SHP77 (cell line): ENCODE results near the gene TLE5.
"Not testable (repeated sequence)": the region's sequence is repeated elsewhere in the genome, so short reads cannot be mapped to it uniquely, and the experiment has no call there.

ENCODE experiments used
- DNase-seq, 2 experiments: peaks; one replicate each; lab custom pipeline; 2025; lab: John Stamatoyannopoulos, UW

TLE5 gene

DNA sequence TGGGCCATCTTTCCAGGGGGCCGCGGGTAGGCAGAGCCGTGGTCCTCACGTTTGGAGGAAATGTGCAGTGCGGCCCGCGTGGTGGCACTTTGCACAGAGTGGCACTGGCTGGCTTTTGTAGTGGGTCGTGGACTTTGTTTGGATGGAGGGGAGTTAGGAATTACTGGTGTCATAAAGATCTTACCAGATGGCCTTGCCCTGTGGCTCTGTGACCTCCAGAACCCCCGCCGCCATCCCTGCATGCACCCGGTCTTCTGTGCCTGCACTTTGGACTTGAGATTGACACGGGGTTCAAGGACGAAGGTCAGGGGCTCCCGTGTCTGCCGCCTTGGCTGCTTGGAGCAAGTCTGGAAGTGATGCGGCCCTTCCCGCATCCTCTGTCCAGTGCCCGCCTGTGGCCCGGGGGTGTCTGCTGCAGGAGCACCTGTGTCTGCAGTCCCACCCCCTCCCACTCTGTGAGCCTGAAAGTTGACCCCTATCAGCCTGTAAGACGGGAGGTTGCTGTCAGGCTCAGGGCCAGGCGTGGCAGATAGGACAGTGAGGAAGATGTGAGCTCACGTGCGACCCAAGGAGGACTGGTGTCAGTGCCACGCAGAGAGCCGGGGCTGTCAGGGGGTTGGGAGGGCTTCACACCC, 34.1 kb upstream of the TLE5 start:
- no peak for DNase-seq

DNA sequence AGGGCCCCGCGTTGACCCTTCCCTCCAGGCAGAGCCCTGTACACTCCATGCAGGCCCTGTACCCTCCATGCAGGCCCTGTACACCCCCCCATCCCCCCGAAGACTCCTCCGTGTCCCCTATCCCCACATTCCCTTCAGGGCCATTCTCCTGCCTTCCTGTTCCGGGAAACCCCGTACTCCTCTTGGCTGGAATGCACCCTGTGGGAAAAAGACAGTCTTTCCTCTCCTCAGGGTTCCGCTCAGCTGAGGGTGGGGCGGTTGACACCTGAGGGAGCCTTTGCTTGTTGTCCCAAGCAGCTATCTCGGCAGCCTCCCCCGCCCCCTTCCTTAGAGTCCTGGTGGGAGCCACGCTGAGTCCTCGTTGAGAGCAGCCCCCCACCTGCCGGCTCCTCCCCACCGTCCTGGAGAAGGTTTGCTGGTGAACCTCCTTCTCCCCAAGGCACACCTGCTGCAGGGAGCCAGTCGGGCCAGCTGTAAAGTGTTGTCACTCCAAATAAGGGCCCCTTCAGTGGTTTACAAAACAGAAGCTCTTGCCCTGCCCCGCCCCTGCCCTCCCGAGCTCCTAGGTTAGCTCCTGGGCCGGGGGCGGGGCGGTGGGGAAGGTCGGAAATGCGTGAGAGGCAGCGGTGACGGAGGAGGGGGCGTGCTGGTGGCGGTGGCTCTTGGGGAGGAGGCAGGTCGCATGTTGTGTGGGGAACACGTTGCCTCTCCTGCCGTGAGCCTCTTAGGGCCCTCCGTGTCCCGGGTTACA, 33.3 kb upstream of the TLE5 start:
- no peak for DNase-seq

DNA sequence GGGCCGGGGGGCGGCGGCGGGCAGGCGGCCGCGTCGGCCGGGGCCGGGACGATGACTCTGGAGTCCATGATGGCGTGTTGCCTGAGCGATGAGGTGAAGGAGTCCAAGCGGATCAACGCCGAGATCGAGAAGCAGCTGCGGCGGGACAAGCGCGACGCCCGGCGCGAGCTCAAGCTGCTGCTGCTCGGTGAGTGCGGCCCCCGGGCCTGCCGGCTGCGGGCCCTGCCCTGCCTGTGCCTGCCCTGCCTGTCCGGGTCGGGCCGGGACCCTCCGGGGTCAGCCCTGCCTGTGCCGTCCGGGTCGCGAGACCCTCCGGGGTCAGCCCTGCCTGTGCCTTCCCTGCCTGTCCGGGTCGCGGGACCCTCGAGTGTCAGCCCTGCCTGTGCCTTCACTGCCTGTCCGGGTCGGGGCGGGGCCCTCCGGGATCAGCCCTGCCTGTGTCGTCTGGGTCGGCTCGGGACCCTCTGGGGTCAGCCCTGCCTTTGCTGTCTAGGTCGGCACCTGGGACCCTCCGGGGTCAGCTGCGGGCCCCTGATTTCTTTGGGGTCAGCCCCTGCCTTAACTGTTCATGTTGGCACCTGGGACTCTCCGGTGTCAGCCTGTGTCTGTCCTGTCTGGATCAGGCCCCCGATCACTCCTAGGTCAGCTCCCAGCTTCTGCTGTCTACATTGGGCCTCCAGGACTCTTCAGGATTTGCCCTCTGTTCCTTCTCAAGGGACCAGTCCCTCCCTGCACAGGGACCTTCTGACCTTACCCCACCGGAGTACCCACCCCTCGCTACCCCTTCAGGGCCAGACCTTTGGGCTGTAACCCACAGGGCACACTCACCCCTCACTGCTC, 32.5 kb upstream of the TLE5 start:
- DNase-seq, result no peak

DNA sequence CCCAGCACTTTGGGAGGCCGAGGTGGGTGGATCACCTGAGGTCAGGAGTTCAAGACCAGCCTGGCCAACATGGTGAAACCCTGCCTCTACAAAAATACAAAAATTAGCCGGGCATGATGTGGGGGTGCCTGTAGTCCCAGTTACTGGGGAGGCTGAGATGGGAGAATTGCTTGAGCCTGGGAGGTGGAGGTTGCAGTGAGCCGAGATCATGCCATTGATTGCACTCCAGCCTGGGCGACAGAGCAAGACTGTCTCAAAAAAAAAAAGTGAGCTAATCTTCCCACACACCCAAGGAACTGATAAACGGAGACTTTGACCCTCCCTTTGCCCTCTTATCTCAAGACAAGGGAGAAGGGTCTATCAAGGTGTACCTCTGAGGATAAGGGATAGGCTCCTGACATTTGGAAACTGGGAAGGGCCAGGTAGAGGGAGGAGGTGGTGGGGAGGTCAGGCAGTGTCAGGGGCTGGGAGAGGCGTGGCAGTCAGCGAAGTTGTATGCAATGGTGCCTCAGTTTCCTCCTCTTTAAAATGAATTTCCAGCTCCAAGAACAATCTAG, 27.1 kb upstream of the TLE5 start:
- DNase-seq, result not testable (repeated sequence)

DNA sequence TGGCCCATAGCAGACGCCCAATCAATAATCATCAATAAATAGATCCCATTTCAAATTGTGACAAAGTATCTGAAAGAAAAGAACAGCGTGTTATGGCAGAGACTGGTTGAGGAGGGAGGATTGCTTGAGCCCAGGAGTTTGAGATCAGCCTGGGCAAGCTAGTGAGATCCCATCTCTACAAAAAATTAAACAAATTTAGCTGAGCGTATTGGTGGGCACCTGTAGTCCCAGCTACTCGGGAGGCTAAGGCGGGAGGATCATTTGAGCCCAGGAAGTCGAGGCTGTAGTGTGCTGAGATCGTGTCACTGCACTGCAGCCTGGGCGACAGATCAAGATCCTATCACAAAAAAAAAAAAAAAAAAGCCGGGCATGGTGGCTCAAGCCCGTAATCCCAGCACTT, 25.5 kb upstream of the TLE5 start:
- no peak for DNase-seq

DNA sequence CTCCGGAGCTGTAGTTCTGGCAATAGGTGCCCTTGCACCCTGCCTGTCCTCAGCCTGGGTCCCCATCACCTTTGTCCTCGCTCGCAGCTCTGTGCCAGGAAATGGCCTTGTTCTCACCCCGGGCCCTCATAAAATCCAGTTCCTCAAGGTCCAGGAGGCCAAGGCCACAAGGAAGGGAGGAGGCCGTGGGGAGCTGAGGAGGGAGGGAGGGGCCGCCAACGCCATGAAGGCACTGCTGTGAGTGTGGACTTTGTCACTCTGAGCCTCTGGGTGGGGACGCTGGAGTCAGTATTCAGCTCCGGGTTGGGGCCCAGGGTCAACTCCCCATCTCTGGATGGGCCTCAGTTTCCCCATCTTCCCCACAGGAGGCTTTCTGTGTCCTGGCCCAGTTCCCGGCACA, 22.6 kb upstream of the TLE5 start:
- DNase-seq, result no peak

DNA sequence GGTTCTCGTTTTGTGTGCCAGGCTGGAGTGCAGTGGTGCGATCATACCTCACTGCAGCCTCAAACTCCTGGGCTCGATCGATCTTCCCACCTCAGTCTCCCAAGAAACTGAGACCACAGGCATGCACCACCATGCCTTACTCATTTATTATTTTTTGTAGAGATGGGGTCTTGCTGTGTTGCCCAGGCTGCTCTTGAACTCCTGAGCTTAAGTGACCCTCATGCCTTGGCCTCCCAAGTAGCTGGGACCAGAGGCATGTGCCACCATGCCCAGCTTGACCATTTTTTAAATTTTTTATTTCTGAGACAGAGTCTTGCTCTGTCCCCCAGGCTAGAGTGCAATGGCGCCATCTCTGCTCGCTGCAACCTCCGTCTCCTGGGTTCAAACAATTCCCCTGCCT, 21.7 kb upstream of the TLE5 start:
- DNase-seq, result no peak

DNA sequence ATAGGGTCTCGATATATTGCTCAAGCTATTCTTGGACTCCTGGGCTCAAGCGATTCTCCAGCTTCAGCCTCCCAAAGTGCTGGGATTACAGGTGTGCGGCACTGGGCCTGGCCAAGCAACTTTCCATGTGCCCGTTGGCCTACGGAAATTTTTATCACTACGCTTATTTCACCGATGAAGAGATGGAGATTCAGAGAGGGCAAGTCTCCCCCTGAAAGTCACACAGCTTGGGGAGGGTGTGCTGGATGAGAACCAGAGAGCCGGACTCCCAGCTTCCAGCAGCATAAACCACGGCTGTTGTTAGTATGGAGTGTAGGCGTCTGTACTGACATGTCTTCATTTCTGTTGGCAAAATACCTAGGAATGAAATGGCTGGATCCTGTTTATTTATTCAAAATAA, 20.0 kb upstream of the TLE5 start:
- no peak for DNase-seq

DNA sequence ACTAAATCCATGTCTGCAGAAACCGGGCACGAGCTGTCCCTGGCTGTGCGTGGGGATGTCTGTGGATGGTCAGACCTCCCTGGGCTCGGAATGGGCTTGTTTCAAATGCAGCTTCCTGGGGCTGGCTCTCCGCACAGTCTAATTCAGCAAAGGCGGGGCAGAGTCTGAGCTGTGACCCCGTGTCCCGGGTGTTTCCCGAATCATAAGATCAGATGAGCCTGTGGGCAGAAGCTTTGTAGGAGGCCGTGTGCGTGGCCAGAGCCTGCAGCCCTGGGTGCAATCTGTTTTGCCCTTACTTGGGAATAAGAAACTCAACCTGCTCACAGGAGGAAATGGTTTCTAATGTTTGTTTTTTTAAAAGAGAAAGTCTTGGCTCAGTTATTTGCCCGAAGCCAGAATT, 18.0 kb upstream of the TLE5 start:
- no peak for DNase-seq

DNA sequence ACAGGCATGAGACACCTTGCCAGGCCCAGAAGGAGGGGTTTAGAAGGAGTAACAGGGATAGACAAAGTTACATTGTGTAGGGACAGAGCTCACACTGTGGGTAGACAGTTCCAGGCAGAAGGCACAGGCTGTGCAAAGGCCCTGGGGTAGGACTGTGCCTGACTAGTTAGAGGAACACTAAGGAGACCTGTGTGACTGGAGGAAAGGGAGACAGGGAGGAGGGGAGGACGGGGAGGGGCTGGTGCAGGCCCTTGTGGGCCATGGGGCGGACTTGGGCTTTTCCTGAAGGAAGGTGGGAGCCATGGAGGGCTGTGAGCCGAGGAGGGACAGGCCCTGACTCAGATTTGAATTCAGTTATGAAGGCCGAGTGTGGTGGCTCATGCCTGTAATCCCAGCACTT, 17.3 kb upstream of the TLE5 start:
- DNase-seq, result no peak

DNA sequence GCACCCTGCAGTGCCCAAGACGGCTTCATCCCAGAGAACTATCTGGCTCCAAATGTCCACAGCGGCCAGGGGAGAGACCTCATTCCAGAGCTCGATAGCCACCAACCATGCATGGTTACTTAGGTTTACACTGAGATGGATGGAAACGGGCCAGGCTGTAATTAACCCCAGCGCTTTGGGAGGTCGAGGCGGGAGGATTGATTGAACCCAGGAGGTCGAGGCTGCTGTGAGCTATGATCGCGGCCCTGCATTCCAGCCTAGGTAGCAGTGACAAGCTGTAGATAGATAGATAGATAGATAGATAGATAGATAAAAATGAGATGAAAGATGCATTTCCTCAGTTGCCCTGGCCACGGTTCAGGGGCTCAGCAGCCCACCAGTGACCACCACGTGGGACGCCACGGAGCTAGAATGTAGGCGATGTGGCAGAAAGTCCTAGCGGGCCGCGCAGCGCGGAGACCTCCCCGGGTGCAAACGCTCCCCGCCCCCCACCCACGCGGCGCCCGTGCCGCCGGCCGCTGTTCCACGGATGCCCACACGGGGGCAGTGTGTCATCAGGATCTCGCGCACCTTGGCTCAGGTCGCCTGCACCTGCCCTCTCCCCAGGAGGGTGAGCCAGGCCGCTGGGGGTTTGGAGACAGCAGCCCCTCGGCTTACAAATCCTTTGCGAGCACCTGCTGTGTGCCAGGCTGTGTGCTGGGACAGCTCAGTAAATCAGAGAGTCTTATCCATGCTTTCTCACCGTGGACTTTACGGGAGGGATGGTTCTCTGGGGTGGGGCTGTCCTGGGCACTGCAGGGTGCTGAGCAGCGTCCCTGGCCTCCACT, 13.5 kb upstream of the TLE5 start:
- peak; percentile 23 to 50 for DNase-seq

DNA sequence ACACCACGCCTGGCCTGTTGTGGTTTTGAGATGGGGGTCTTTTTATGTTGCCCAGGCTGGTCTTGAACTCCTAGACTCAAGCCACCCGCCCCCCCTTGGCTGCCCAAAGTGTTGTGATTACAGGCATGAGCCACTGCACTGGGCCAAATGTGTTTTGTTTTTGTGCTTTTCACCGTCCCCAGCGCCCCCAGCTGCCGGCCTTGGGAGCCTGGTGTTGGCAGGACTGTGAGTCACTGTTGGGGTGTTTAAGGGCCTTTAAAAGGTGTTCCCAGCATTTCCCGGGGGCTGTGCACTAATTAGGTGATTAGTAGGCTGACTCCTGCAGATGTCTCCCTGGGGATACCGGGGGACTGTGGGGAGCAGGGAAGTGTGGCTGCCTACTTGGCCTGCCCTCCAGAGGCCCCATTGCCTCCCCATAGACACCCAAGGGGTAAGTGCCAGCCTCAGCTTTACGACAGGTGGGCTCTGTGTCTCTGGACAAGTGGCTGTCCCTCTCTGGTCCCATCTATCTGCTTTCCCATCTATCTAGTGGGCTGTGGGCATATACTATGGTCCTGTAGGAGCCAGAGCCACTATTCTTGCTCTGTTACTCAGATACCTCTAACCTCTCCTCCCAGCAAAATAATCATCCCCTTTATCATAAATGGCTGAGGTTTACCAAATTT, 11.8 kb upstream of the TLE5 start:
- DNase-seq, result no peak

DNA sequence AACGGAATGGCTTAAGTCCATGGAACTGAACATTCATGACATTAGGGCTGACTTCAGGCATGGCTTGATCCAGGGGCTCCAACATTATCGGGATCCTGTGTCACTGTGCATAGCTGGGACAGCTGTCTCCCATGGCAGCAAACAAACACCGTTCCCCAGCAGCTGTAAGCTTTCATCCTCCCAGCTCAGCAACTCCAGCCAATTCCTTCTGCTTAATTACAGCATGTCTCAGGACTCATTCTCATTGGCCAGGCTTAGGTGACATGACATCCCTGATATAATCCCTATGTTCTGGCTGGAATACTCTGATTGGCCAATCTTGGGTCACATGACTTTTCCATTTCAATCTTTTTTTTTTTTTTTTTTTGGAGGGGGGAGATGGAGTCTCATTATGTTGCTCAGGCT, 10.9 kb upstream of the TLE5 start:
- DNase-seq, result peak; percentile 87 to 94

DNA sequence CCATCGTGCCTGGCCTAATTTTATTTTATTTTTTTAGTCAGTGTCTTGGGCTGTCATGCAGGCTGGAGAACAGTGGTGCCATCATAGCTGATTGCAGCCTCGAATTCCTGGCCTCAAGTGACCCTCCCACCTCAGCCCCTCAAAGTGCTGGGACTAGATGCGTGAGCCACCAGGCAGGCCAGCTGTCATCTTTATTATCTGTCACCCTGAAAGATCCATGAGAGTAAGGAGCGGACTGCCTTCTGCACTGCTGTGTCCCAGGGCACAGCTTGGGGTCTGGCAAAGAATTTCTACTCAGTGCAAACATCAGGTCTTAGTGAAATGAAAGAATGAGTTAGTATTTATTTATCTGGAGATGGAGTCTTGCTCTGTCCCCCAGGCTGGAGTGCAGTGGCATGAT, 9.5 kb upstream of the TLE5 start:
- DNase-seq, result no peak

DNA sequence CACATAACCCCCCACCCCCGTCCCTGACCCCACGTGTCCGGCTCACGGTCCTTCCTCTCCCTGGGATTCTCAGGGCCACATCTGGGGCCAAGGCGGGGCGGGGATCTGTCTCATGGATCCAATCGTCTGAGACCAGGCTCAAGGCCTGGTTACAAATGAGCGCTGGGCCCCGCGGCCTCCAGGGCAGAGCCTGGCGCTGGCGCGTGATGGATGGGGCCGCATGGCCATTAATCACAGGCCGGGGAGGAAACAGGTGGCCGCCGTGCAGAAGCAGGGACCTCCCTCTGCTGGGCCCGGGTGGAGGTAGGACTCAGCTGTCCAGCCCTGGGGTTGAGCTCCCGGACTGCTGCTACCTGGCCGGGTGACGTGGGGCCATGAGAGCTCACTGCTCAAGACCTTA, 5.8 kb upstream of the TLE5 start:
- DNase-seq, result peak; percentile 84 to 86

DNA sequence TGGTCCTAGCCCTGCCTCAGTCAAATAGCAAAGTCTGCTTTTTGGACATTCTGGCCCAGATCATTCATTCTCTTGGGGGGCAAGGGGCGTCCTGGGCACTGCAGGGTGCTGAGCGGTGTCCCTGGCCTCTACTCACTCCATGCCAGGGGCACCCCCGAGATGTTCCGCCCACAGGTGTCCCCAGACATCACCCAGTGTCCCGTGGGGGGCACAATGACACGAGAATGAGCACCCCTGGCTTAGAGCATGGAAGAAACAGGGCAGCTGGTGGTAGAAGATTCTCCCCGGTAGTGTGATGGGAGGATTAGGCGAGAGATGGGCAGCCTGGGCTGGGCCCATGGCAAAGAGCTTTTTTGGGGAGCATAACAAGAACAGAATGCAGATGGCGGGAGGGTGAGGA, 5.3 kb upstream of the TLE5 start:
- DNase-seq, result no peak

DNA sequence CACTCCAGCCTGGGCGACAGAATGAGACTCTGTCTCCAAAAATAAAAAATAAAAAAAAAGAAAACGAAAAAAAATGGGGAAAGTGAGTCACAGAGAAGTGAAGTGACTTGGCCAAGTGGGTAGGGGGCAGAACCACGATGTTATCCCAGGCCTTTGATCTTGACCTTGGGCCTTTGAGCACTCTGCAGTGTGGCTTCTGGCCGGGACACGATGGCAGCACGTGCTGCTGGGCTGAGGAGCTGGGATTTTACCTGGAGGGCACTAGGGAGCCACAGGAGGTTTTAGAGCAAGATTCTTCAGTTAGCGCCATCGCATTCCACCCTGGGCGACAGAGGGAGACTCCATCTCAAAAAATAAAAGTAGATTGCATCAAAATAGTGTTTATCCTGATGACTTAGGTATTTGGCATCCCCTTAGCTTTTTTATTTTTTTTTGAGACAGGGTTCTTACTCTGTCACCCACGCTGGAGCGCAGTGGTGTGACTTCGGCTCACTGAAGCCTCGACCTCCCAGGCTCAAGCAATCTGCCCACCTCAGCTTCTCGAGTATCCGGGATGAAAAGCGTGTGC, 4.3 kb upstream of the TLE5 start:
- DNase-seq, result no peak

DNA sequence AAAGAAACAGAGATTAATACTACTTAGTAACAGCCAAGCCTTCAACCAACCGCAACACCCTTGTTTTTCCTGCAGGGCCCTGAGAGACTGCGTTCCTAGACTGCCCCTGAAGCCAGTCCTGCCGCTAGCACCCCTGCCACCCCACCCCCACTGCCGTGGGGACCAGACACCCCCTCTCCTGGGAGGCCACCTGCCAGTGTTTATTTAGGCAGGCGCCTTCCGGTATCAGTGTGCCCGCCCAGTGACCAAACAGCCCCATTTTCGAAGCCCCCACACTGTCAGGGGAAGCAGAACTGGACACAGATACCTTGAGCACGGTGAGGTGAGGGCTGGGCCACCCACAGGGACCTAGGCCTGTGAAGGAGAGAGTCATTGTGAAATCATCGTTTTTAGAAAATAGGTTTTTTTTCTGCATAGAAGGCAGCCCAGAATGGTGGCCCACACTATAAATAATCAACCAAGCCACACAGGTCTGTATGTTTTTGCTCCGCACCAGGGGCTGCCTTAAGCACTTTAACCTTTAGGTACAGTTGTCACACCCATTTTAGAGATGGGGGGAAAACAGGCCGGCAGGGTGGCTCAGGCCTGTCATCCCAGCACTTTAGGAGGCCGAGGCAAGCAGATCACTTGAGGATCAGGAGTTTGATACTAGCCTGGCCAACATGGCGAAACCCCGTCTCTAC, 3.5 kb upstream of the TLE5 start:
- DNase-seq, result peak; percentile 57 to 70

DNA sequence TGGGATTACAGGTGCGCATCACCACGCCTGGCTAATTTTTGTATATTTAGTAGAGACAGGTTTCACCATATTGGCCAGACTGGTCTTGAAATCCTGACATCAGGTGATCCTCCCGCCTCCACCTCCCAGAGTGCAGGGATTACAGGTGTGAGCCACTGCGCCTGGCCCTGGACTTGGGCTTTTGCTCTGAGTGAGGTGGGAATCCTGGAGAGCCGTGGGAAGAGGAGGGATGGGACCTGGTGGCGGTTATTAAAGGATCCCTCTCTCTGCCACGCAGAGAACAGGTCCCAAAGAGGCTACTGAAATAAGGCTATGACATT, 1.7 kb upstream of the TLE5 start:
- no peak for DNase-seq
